Measurements from ENCODE around the gene IMPA2. TPM values are rescaled to one million over a fixed set of nuclear protein-coding genes. Genes with fewer than 3 reads are reported as not detected.

The IMPA2 gene
- total and polyA plus RNA-seq, 2 of the 13 experiments (the other 11 are each of a cell fraction or from before 2014, with no cell fraction given), result 37.8 to 71.8 TPM

DNA sequence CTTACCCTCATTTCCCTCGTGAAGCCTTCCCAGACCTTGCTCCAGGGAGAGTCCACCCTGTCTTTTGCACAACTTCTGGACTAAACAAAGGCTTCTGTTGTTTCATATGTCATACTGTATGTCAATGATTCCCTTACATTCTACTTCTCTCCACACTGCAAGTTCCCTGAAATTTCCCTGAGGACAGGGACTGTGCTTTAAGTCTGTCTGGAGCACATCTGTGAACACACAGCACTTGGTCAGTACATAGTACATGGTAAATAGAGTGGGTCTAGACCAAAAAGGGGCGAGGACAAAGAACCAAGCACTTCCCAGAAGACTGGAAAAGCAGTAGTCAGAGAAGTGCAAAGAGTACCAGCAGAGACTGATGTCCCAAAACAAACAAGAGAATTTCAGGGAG lies 23.7 kb upstream of the IMPA2 start (continued):
- TF ChIP-seq SRF (IDR thresholded peaks at IDR 0.05; ENCODE audit: low read depth, low read length), result no peak
- TF ChIP-seq RARA (CRISPR knock-in tag; IDR thresholded peaks at IDR 0.05), result peak; percentile 51
- TF ChIP-seq ZNF607 (CRISPR knock-in tag; IDR thresholded peaks at IDR 0.05; ENCODE audit: borderline replicate concordance), result no peak
- TF ChIP-seq ZNF556 (CRISPR knock-in tag; IDR thresholded peaks at IDR 0.05; ENCODE audit: borderline replicate concordance), result no peak
- TF ChIP-seq ZNF549 (CRISPR knock-in tag; IDR thresholded peaks at IDR 0.05), result no peak
- TF ChIP-seq, protein P1, sequence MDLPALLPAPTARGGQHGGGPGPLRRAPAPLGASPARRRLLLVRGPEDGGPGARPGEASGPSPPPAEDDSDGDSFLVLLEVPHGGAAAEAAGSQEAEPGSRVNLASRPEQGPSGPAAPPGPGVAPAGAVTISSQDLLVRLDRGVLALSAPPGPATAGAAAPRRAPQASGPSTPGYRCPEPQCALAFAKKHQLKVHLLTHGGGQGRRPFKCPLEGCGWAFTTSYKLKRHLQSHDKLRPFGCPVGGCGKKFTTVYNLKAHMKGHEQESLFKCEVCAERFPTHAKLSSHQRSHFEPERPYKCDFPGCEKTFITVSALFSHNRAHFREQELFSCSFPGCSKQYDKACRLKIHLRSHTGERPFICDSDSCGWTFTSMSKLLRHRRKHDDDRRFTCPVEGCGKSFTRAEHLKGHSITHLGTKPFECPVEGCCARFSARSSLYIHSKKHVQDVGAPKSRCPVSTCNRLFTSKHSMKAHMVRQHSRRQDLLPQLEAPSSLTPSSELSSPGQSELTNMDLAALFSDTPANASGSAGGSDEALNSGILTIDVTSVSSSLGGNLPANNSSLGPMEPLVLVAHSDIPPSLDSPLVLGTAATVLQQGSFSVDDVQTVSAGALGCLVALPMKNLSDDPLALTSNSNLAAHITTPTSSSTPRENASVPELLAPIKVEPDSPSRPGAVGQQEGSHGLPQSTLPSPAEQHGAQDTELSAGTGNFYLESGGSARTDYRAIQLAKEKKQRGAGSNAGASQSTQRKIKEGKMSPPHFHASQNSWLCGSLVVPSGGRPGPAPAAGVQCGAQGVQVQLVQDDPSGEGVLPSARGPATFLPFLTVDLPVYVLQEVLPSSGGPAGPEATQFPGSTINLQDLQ (CRISPR knock-in tag; IDR thresholded peaks at IDR 0.05), result no peak
- TF ChIP-seq ELF1 (CRISPR knock-in tag; IDR thresholded peaks at IDR 0.05), result no peak
- TF ChIP-seq, protein P2, sequence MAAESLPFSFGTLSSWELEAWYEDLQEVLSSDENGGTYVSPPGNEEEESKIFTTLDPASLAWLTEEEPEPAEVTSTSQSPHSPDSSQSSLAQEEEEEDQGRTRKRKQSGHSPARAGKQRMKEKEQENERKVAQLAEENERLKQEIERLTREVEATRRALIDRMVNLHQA (CRISPR knock-in tag; IDR thresholded peaks at IDR 0.05), result no peak
- TF ChIP-seq, protein P3, sequence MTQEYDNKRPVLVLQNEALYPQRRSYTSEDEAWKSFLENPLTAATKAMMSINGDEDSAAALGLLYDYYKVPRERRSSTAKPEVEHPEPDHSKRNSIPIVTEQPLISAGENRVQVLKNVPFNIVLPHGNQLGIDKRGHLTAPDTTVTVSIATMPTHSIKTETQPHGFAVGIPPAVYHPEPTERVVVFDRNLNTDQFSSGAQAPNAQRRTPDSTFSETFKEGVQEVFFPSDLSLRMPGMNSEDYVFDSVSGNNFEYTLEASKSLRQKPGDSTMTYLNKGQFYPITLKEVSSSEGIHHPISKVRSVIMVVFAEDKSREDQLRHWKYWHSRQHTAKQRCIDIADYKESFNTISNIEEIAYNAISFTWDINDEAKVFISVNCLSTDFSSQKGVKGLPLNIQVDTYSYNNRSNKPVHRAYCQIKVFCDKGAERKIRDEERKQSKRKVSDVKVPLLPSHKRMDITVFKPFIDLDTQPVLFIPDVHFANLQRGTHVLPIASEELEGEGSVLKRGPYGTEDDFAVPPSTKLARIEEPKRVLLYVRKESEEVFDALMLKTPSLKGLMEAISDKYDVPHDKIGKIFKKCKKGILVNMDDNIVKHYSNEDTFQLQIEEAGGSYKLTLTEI (CRISPR knock-in tag; conservative IDR thresholded peaks at IDR 0.05), result no peak
- TF ChIP-seq ZNF431 (CRISPR knock-in tag; IDR thresholded peaks at IDR 0.05; ENCODE audit: borderline replicate concordance, low read depth), result no peak
- TF ChIP-seq, protein P4, sequence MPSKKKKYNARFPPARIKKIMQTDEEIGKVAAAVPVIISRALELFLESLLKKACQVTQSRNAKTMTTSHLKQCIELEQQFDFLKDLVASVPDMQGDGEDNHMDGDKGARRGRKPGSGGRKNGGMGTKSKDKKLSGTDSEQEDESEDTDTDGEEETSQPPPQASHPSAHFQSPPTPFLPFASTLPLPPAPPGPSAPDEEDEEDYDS (CRISPR knock-in tag; IDR thresholded peaks at IDR 0.05), result no peak
- TF ChIP-seq, protein P5, sequence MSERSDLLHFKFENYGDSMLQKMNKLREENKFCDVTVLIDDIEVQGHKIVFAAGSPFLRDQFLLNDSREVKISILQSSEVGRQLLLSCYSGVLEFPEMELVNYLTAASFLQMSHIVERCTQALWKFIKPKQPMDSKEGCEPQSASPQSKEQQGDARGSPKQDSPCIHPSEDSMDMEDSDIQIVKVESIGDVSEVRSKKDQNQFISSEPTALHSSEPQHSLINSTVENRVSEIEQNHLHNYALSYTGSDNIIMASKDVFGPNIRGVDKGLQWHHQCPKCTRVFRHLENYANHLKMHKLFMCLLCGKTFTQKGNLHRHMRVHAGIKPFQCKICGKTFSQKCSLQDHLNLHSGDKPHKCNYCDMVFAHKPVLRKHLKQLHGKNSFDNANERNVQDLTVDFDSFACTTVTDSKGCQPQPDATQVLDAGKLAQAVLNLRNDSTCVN (CRISPR knock-in tag; IDR thresholded peaks at IDR 0.05; ENCODE audit: borderline replicate concordance), result peak; percentile 59; the same call in 1 of the 2 replicates
- TF ChIP-seq, protein P6, sequence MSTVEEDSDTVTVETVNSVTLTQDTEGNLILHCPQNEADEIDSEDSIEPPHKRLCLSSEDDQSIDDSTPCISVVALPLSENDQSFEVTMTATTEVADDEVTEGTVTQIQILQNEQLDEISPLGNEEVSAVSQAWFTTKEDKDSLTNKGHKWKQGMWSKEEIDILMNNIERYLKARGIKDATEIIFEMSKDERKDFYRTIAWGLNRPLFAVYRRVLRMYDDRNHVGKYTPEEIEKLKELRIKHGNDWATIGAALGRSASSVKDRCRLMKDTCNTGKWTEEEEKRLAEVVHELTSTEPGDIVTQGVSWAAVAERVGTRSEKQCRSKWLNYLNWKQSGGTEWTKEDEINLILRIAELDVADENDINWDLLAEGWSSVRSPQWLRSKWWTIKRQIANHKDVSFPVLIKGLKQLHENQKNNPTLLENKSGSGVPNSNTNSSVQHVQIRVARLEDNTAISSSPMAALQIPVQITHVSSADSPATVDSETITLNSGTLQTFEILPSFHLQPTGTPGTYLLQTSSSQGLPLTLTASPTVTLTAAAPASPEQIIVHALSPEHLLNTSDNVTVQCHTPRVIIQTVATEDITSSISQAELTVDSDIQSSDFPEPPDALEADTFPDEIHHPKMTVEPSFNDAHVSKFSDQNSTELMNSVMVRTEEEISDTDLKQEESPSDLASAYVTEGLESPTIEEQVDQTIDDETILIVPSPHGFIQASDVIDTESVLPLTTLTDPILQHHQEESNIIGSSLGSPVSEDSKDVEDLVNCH (CRISPR knock-in tag; IDR thresholded peaks at IDR 0.05), result no peak
- TF ChIP-seq ZNF775 (CRISPR knock-in tag; IDR thresholded peaks at IDR 0.05; ENCODE audit: borderline replicate concordance), result 0 out of 2 replicates have a peak, but pooled peaks have one; percentile 66
- no peak for TF ChIP-seq SRSF1 (optimal IDR thresholded peaks at IDR 0.05; ENCODE audit: low read depth, low read length)
- no peak for TF ChIP-seq ZNF816 (CRISPR knock-in tag; IDR thresholded peaks at IDR 0.05; ENCODE audit: borderline replicate concordance)

Measured in HepG2 (cell line).